BLaER1 (cell line): ENCODE data around the gene ABCC9.
"Not testable (repeated sequence)": the region's sequence is repeated elsewhere in the genome, so short reads cannot be mapped to it uniquely, and the experiment has no call there.

Experiments
- H3K27ac ChIP-seq: shearing (Covaris generic); formaldehyde crosslinking; 2 replicates; pipeline ENCODE4 v1.8.1; 2022
- H3K27me3 ChIP-seq: shearing (Covaris generic); formaldehyde crosslinking; 2 replicates; pipeline ENCODE4 v1.8.1; 2022
- H3K36me3 ChIP-seq: shearing (Covaris generic); formaldehyde crosslinking; 2 replicates; pipeline ENCODE4 v1.8.1; 2022
- H3K4me1 ChIP-seq: shearing (Covaris generic); formaldehyde crosslinking; 2 replicates; pipeline ENCODE4 v1.8.1; 2022
- H3K4me2 ChIP-seq: shearing (Covaris generic); formaldehyde crosslinking; 2 replicates; pipeline ENCODE4 v1.8.1; 2022
- H3K4me3 ChIP-seq: shearing (Covaris generic); formaldehyde crosslinking; 2 replicates; pipeline ENCODE4 v1.8.1; 2022
- H3K9ac ChIP-seq: shearing (Covaris generic); formaldehyde crosslinking; 2 replicates; pipeline ENCODE4 v1.8.1; 2022
- H3K9me3 ChIP-seq: shearing (Covaris generic); formaldehyde crosslinking; 2 replicates; pipeline ENCODE4 v1.8.1; 2022
- H4K20me1 ChIP-seq: shearing (Covaris generic); formaldehyde crosslinking; 2 replicates; pipeline ENCODE4 v1.8.1; 2022
- Cebpa-rat ChIP-seq: shearing (Covaris generic); IDR thresholded peaks from 2 replicates; pipeline ENCODE4 v1.8.1; 2022

The ABCC9 gene

GRCh38 chr12:21938879-21939278 lies 2.3 kb downstream of the ABCC9 start:
- H4K20me1 ChIP-seq: no peaks in the 10 kb centered on the region
- H3K9me3 ChIP-seq: peaks cover 14% of the 10 kb centered on the region; the same call in 1 of the 2 replicates
- no peaks in the 10 kb centered on the region for H3K4me1 ChIP-seq
- H3K9ac ChIP-seq: no peak overlapping the region
- TF ChIP-seq Cebpa-rat: no peak
- no peak overlapping the region for H3K4me3 ChIP-seq
- H3K27me3 ChIP-seq: no peaks in the 10 kb centered on the region
- H3K4me2 ChIP-seq: no peak overlapping the region
- H3K36me3 ChIP-seq: no peaks in the 10 kb centered on the region
- no peak overlapping the region for H3K27ac ChIP-seq

DNA sequence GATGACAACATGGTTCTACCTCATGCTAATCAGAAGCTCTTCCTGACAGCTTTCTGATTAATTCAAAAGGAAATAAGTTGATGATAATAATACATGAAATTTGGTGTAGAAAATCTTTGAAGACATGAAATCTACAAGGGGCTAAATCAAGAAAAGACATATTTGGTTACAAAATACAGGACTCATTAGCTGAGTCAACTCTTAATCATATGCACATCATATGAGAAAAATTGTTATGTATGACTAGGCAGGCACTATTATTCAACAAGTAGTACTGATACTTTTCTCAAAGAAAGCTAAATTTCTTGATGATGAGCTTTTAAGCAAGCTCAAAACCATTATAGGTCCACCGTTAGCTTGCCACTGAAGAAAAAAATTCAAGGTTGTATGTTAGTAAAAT lies 7.1 kb downstream of the ABCC9 start:
- Histone ChIP-seq H3K4me3 (no peak overlapping the region), H4K20me1 (no peaks in the 10 kb centered on the region), H3K27ac (no peak overlapping the region), H3K36me3 (no peaks in the 10 kb centered on the region), H3K9me3 (no peaks in the 10 kb centered on the region), H3K4me1 (no peaks in the 10 kb centered on the region), H3K9ac (no peak overlapping the region), H3K27me3 (no peaks in the 10 kb centered on the region), H3K4me2 (no peak overlapping the region)
- no peak for TF ChIP-seq Cebpa-rat

DNA sequence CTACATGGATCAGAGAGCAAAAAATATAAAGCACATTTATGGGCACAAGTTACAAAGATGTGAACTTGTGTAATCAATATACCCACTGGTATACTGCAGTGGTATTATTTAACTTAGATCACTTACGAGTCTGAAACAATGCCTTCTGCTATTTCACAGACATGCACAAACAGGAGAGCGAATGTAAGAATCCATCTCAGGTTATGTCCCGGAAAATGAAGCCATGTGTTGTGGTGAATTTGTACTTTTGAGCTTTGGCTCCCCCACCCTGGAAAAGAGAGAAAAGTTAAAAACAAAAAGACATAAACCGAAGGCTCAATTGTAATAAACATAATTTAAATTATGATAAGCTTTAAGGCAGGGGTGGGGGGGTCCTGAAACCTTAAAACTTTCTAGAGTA lies 7.6 kb downstream of the ABCC9 start:
- H3K27ac ChIP-seq: no peak overlapping the region
- no peaks in the 10 kb centered on the region for H3K27me3 ChIP-seq
- no peak overlapping the region for H3K4me2 ChIP-seq
- H3K4me3 ChIP-seq: no peak overlapping the region
- no peak for TF ChIP-seq Cebpa-rat
- H4K20me1 ChIP-seq: no peaks in the 10 kb centered on the region
- no peak overlapping the region for H3K9ac ChIP-seq
- H3K9me3 ChIP-seq: no peaks in the 10 kb centered on the region
- H3K36me3 ChIP-seq: no peaks in the 10 kb centered on the region
- no peaks in the 10 kb centered on the region for H3K4me1 ChIP-seq

DNA sequence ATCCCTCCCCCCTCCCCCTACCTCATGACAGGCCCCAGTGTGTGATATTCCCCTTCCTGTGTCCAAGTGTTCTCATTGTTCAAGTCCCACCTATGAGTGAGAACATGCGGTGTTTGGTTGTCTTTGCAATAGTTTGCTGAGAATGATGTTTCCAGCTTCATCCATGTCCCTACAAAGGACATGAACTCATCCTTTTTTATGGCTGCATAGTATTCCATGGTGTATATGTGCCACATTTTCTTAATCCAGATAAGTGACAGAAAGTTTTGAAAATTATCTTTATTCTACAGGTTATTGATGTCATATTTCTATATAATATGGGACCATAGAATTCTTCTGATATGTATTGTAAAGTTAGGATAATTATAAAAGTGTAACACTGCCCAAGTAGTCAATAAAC lies 11.3 kb downstream of the ABCC9 start:
- H3K4me3 ChIP-seq, H3K9me3 ChIP-seq, H3K4me1 ChIP-seq, H3K27me3 ChIP-seq, H3K4me2 ChIP-seq, H3K27ac ChIP-seq, H3K36me3 ChIP-seq, H4K20me1 ChIP-seq, H3K9ac ChIP-seq: not testable (repeated sequence)

DNA sequence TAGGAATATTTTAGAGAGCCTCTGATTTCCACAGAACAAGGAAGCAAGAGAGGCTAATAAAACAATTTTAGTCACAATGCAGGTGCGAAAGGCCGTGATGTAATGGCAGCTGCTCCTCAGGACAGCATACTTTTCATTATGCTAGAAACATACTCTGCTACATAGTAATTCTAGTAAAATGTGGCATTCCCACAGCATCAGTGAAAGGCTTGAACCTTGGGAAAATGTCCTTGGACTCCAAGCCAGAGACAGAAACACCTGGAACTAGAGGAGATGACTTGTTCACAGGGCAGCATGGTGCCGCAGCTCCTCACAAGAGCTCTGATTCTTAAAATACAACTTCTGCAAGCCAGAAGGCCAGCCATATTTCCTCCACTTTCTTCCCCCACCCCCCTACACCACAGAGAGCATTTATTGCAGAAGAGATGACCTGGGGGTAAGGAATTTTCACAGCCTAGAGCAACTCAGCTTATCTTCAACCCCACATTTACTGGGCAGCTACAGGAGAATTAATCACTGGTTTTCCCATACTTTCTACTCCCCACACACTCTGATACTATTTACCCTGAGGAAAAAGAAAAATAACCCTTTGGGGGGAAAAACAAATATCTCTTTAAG lies 15.8 kb downstream of the ABCC9 start:
- no peaks in the 10 kb centered on the region for H3K36me3 ChIP-seq
- no peaks in the 10 kb centered on the region for H3K9me3 ChIP-seq
- H3K27ac ChIP-seq: no peak overlapping the region
- H3K4me2 ChIP-seq: no peak overlapping the region
- H3K4me3 ChIP-seq: no peak overlapping the region
- no peaks in the 10 kb centered on the region for H3K4me1 ChIP-seq
- no peak for TF ChIP-seq Cebpa-rat
- H3K9ac ChIP-seq: no peak overlapping the region
- H3K27me3 ChIP-seq: no peaks in the 10 kb centered on the region
- H4K20me1 ChIP-seq: no peaks in the 10 kb centered on the region

- Histone ChIP-seq H4K20me1 (no peaks in the 10 kb centered on the region), H3K9me3 (no peaks in the 10 kb centered on the region), H3K36me3 (no peaks in the 10 kb centered on the region), H3K27me3 (no peaks in the 10 kb centered on the region), H3K9ac (no peak overlapping the region), H3K4me2 (no peak overlapping the region), H3K4me3 (no peak overlapping the region), H3K27ac (no peak overlapping the region), H3K4me1 (no peaks in the 10 kb centered on the region)
- no peak for TF ChIP-seq Cebpa-rat
Measured at GRCh38 chr12:21921436-21921835, 19.8 kb downstream of the ABCC9 start.

DNA sequence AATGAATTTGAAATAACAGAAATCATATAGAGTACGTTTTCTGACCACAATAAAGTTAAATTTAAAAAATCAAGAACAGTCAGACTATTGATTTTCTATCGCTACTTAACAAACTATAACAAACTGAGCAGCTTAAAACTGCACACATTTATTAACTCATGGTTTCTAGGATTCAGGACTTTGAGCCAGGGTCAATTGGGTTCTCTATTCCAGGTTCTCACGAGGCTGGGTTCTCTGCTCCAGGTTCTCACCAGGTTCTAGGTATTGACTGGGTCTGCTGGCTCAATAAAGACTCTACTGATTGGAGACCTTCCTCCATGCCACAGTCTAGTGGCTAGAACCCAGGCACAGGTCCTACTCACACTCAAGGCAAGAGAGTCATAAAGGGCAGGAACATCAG lies 22.8 kb downstream of the ABCC9 start:
- Histone ChIP-seq H3K9me3 (no peaks in the 10 kb centered on the region), H3K36me3 (no peaks in the 10 kb centered on the region), H3K4me2 (no peak overlapping the region), H3K27me3 (no peaks in the 10 kb centered on the region), H3K27ac (no peak overlapping the region), H3K9ac (no peak overlapping the region), H3K4me1 (no peaks in the 10 kb centered on the region), H3K4me3 (no peak overlapping the region), H4K20me1 (no peaks in the 10 kb centered on the region)
- TF ChIP-seq Cebpa-rat: no peak

DNA sequence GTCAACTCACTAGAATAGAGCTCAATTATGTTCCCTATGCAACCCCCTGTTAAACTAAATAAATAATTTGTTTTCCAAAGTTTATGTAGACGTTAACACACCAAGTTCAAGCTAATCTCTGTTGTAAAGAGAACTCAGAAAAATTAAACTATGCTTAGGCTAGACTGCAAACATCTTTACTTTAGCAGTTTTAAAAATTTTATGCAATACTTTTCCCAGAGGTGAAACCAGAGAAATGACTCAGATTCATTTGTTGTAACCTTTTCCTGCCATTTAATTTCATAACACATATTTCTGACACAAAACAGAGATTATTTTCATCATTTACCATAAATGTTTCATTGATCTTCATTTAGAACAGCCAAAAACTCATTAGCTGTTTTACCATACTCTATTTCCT lies 27.4 kb downstream of the ABCC9 start:
- Histone ChIP-seq H3K4me1 (no peaks in the 10 kb centered on the region), H3K9ac (no peak overlapping the region), H3K9me3 (no peaks in the 10 kb centered on the region), H3K4me2 (no peak overlapping the region), H3K27ac (no peak overlapping the region), H4K20me1 (no peaks in the 10 kb centered on the region), H3K27me3 (no peaks in the 10 kb centered on the region), H3K36me3 (no peaks in the 10 kb centered on the region), H3K4me3 (no peak overlapping the region)
- TF ChIP-seq Cebpa-rat: no peak

GRCh38 chr12:21912318-21912717 lies 28.9 kb downstream of the ABCC9 start:
- no peaks in the 10 kb centered on the region for H3K9me3 ChIP-seq
- no peak overlapping the region for H3K4me3 ChIP-seq
- no peak overlapping the region for H3K9ac ChIP-seq
- H3K4me1 ChIP-seq: no peaks in the 10 kb centered on the region
- TF ChIP-seq Cebpa-rat: no peak
- H4K20me1 ChIP-seq: no peaks in the 10 kb centered on the region
- H3K27ac ChIP-seq: no peak overlapping the region
- no peak overlapping the region for H3K4me2 ChIP-seq
- H3K27me3 ChIP-seq: no peaks in the 10 kb centered on the region
- H3K36me3 ChIP-seq: no peaks in the 10 kb centered on the region

GRCh38 chr12:21911832-21912231 lies 29.4 kb downstream of the ABCC9 start:
- no peak overlapping the region for H3K9ac ChIP-seq

GRCh38 chr12:21910657-21911056 lies 30.6 kb downstream of the ABCC9 start:
- no peaks in the 10 kb centered on the region for H3K4me1 ChIP-seq
- H3K9me3 ChIP-seq: no peaks in the 10 kb centered on the region
- no peak overlapping the region for H3K4me2 ChIP-seq
- no peaks in the 10 kb centered on the region for H3K36me3 ChIP-seq
- H3K9ac ChIP-seq: no peak overlapping the region
- H3K27me3 ChIP-seq: no peaks in the 10 kb centered on the region
- no peak overlapping the region for H3K27ac ChIP-seq
- TF ChIP-seq Cebpa-rat: no peak
- H4K20me1 ChIP-seq: no peaks in the 10 kb centered on the region
- no peak overlapping the region for H3K4me3 ChIP-seq

More at GRCh38 chr12:21911832-21912231, 29.4 kb downstream of the ABCC9 start:
- no peak overlapping the region for H3K27ac ChIP-seq
- TF ChIP-seq Cebpa-rat: no peak
- H3K4me3 ChIP-seq: no peak overlapping the region
- no peaks in the 10 kb centered on the region for H3K4me1 ChIP-seq
- H3K4me2 ChIP-seq: no peak overlapping the region
- no peaks in the 10 kb centered on the region for H3K36me3 ChIP-seq
- no peaks in the 10 kb centered on the region for H3K27me3 ChIP-seq
- H4K20me1 ChIP-seq: no peaks in the 10 kb centered on the region
- H3K9me3 ChIP-seq: no peaks in the 10 kb centered on the region
